ENCODE data around the gene PRAF2.

PRAF2 gene

DNA sequence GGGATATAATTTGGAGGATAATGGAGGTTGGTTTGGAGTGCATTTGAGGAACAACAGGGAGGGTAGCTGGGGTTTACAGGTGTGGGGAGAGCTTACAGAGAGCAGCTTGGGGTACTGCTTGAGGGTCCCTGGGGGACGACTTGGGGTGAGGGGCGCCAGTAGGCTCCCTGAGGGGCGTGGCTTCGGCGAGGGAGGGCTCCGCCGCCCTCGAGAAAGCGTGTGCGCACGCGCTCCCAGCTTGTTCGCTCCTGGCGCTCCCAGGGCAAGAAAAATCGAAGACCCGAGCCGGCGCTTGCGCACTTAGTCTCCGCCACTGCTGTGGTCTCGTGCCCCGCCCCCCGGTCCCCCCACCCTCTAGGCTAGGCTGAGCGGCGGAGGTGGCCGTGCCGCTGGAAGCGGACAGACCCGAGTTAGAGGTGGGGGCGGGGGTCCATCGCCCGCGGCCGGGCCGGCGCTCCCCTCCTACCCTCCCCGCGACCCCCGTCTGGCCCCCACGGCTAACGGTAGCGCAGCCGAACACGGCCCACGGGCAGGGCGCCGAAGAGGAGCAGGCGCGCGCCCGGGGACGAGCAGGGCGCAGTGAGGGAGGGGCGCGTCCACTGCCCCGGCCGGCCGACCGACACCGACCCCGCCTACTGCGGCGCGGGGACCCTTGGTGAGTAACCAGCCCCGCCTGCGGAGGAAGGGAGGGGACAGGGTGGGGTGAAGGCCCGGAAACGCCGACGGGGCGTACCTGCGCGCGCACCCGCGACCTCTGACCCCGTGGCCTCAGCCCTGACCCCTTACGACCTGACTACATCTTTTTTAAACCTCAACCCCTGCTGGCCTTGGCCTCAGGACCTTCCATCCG, 20.4 kb downstream of the PRAF2 start:
- peak overlapping the region; percentile 49 to 52 for H3K4me3 ChIP-seq (replicated peaks in 1 of 2; ENCODE audit: low read depth in 2 of 2, low read length in 2 of 2)
- DNase-seq (ENCODE audit: low read depth in 2 of 2), result peak; percentile 38 to 59
- TF ChIP-seq, protein P1, sequence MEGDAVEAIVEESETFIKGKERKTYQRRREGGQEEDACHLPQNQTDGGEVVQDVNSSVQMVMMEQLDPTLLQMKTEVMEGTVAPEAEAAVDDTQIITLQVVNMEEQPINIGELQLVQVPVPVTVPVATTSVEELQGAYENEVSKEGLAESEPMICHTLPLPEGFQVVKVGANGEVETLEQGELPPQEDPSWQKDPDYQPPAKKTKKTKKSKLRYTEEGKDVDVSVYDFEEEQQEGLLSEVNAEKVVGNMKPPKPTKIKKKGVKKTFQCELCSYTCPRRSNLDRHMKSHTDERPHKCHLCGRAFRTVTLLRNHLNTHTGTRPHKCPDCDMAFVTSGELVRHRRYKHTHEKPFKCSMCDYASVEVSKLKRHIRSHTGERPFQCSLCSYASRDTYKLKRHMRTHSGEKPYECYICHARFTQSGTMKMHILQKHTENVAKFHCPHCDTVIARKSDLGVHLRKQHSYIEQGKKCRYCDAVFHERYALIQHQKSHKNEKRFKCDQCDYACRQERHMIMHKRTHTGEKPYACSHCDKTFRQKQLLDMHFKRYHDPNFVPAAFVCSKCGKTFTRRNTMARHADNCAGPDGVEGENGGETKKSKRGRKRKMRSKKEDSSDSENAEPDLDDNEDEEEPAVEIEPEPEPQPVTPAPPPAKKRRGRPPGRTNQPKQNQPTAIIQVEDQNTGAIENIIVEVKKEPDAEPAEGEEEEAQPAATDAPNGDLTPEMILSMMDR (IDR thresholded peaks at IDR 0.05; ENCODE audit: low read depth, low read length), result no peak

DNA sequence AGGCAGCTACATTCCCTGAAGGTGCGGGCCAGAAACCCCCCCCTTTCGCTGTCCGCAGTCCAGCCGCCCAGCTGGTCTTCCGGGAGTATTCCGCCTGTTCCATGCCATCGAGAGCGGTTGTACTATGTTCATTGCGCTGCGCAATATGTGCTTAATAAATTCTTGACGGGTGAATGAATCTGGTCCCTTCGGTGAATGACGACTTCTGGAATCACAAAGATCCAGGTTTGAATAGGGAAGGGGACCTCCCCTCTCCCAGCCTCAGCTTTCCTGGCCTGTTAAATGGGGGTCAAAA, 29.9 kb downstream of the PRAF2 start:
- DNase-seq (ENCODE audit: low read depth in 2 of 2), result no peak
- TF ChIP-seq, protein P1 (IDR thresholded peaks at IDR 0.05; ENCODE audit: low read depth, low read length), result no peak
- peak overlapping the region in 1 of 2 donors; percentile 30 for H3K4me3 ChIP-seq (replicated peaks in 1 of 2; ENCODE audit: low read depth in 2 of 2, low read length in 2 of 2)

DNA sequence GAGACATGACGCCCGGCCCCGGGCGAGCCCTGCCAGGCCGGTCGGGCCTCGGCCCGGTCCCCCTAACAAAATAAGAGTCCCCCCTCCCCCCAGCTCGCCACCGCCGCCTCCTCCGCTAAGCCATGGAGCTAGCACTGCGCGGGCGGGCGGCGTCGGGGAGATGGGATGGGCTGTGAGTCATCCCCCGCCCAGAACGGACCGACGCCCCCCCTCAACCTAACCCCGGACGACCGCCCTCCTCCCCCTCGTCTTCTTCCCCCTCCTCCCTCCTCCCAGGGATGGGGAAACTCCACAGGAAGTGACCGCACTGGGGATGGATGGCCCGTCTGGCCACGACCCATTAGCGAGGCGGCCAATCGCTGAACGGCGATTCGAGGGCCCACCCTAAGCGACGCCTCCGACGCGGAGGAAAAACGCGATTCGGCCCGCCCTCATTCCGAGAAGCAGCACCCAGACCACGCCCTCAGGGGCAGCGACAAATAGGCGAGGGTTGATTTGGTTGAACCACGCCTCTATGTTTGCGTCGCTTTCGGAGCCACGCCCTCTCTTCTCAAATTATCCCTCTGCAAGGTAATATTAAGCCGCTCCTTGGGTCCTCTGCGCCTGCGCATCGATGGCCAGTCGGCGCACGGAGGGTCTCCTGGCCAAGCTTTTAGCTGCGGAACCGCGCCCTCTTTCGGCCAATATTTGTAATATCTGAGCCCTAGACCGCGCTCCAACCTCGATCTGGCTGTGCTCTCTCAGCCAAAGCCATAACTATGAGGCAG, 30.4 kb downstream of the PRAF2 start, which contains the start of gene TFE3:
TSS of gene TFE3 (minus strand) at position 138 of the 767 bp plus-strand sequence. CDS start at position 7, 131 bp downstream.
- H3K4me3 ChIP-seq (replicated peaks in 1 of 2; ENCODE audit: low read depth in 2 of 2, low read length in 2 of 2), result peak within 1 kb of the TSS; percentile 59 to 73
- DNase-seq (ENCODE audit: low read depth in 2 of 2), result peak; percentile 99
- TF ChIP-seq, protein P1 (IDR thresholded peaks at IDR 0.05; ENCODE audit: low read depth, low read length), result peak; percentile 45

DNA sequence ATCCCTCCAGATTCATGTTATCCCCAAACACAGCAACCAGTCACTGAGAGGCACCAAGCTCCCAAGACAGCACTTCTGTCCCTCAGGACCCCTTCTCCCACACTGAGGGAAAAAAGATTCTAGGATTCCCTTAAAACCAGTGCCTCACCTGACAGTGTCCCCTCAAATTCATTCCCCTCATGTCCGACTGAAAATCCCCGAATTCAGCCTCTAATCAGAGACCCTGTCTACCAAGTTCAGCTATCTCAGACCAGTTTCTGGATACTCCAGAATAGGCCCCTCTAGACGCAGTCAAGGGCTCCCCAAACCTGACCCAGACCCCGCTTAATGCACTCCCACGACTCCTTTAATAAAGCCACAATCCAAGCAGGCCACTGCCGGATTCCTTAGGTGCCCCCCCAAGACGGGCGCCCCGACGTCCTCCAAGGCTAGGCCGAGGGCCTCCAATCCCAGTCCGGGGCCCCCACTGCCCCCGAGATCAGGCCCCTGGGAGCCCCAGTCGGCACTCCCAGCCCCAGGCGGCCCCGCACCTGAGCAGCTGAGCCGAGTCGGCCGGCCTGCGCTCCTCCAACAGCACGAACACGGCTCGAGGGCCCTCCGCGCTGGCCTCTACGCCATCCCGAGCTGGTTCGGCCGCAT, 31.1 kb downstream of the PRAF2 start:
- peak overlapping the region; percentile 59 to 73 for H3K4me3 ChIP-seq (replicated peaks in 1 of 2; ENCODE audit: low read depth in 2 of 2, low read length in 2 of 2)
- TF ChIP-seq, protein P1 (IDR thresholded peaks at IDR 0.05; ENCODE audit: low read depth, low read length), result no peak
- peak in 1 of 2 donors; percentile 5 for DNase-seq (ENCODE audit: low read depth in 2 of 2)

DNA sequence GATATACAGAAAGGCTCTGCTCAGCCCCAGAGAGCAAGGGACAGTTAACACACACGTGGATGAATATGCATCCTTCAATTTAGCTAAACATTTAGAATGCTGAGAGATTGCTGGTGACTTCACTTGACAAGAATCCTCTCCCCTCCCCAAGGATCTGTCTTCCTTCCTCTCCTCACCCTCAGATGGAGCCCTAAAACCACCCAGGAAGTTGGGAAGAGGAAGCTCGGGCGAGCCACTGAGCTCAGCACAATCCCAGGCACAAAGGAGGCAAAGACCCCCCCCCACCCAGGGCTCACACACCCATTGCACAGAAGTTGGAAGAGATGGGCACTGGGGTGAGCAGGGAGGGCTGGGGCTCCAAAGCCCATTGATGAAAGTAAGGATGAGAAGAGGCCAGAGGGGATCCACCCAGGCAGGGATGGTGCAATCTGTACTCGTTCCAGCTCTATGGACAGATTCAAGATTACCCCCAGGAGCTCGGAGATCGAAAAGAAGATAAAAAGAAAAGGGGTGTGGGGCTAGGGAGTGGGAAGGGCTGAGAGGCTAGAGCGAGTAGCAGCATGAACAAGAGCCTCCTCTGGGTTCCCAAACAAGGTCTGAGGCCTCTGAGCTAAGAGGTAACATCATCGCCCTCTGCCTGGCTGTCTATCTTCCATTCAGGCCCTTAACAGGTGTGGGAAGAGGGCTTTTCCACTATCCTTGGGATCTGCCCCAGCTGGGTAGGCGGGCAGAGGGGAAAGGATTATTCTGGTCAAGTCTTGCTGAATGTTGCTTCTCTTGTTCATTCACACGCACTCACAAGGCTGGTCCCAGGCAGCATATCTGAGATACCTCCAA, 31.8 kb downstream of the PRAF2 start:
- peak overlapping the region; percentile 59 to 73 for H3K4me3 ChIP-seq (replicated peaks in 1 of 2; ENCODE audit: low read depth in 2 of 2, low read length in 2 of 2)
- TF ChIP-seq, protein P1 (IDR thresholded peaks at IDR 0.05; ENCODE audit: low read depth, low read length), result no peak
- DNase-seq (ENCODE audit: low read depth in 2 of 2), result peak; percentile 39 to 74
